WTC11 (cell line): ENCODE measurements around the gene NRDC. TPM values are rescaled to one million over a fixed set of nuclear protein-coding genes. Genes with fewer than 3 reads are reported as not detected.

Experiments
- ATAC-seq: fragments of 200-7000 bp; cut with Tn5 transposase; 2 replicates; pipeline ENCODE4 v1.10.0; 2021; ENCODE audit warnings: mild to moderate bottlenecking, moderate library complexity
- CTCF ChIA-PET: fragments of 300-600 bp; sonication (Branson Sonifier 250); formaldehyde crosslinking; loops from one replicate; lab custom pipeline; 2021; ENCODE audit warnings: antibody characterized with exemption; lab: Charles Lee
- POLR2A ChIA-PET: fragments of 350-600 bp; sonication (Branson Sonifier 250); formaldehyde crosslinking; loops from one replicate; lab custom pipeline; 2021; ENCODE audit warnings: antibody characterized with exemption; lab: Charles Lee
- DNase-seq: peaks from one replicate; pipeline ENCODE4 v3.0.0; 2021; ENCODE audit warnings: low spot score
- H3K27ac Mint-ChIP-seq: 2 replicates; pipeline ENCODE4 v1.8.0; 2021; ENCODE audit warnings: mixed read lengths
- H3K27me3 Mint-ChIP-seq: 2 replicates; pipeline ENCODE4 v1.8.0; 2021; ENCODE audit warnings: low read depth, mild to moderate bottlenecking, moderate library complexity, mixed read lengths
- H3K36me3 Mint-ChIP-seq: 2 replicates; pipeline ENCODE4 v1.8.0; 2021; ENCODE audit warnings: mixed read lengths
- H3K4me1 Mint-ChIP-seq: 2 replicates; pipeline ENCODE4 v1.8.0; 2022; ENCODE audit warnings: mixed read lengths
- H3K4me3 Mint-ChIP-seq: 2 replicates; pipeline ENCODE4 v1.8.0; 2021; ENCODE audit warnings: mild to moderate bottlenecking, moderate library complexity, mixed read lengths
- H3K9me3 Mint-ChIP-seq: 2 replicates; pipeline ENCODE4 v1.8.0; 2021; ENCODE audit warnings: mixed read lengths
- ATF6 ChIP-seq: sonication (generic); formaldehyde crosslinking; IDR thresholded peaks from 2 replicates; pipeline ENCODE4 v1.8.1; 2023; ENCODE audit warnings: mild to moderate bottlenecking, missing genetic modification reagents
- CREM ChIP-seq: sonication (generic); formaldehyde crosslinking; IDR thresholded peaks from 2 replicates; pipeline ENCODE4 v1.8.1; 2022; ENCODE audit warnings: mild to moderate bottlenecking, missing genetic modification reagents, moderate library complexity
- E2F1 ChIP-seq: sonication (generic); formaldehyde crosslinking; IDR thresholded peaks from 2 replicates; pipeline ENCODE4 v1.8.0; 2022; ENCODE audit warnings: mild to moderate bottlenecking, missing genetic modification reagents
- ELF4 ChIP-seq: sonication (generic); formaldehyde crosslinking; IDR thresholded peaks from 2 replicates; pipeline ENCODE4 v1.8.1; 2022; ENCODE audit warnings: low read depth, mild to moderate bottlenecking, moderate library complexity, missing genetic modification reagents
- ETV6 ChIP-seq: sonication (generic); formaldehyde crosslinking; IDR thresholded peaks from 2 replicates; pipeline ENCODE4 v1.8.1; 2022; ENCODE audit warnings: mild to moderate bottlenecking, missing genetic modification reagents
- GRHL2 ChIP-seq: fragments of 250-450 bp; sonication (Bioruptor Pico); IDR thresholded peaks from 2 replicates; pipeline ENCODE4 v1.8.0; 2022; ENCODE audit warnings: mild to moderate bottlenecking, moderate library complexity; ENCODE audit not compliant: insufficient replicate concordance, severe bottlenecking
- MXD4 ChIP-seq: fragments of 250-450 bp; sonication (Bioruptor Pico); IDR thresholded peaks from 2 replicates; pipeline ENCODE4 v1.8.0; 2021; ENCODE audit warnings: mild to moderate bottlenecking, moderate library complexity, borderline replicate concordance
- MYBL2 ChIP-seq: sonication (generic); formaldehyde crosslinking; IDR thresholded peaks from 2 replicates; pipeline ENCODE4 v1.8.1; 2023; ENCODE audit warnings: mild to moderate bottlenecking, moderate library complexity, missing genetic modification reagents
- NFE2L1 ChIP-seq: sonication (generic); formaldehyde crosslinking; IDR thresholded peaks from 2 replicates; pipeline ENCODE4 v1.8.1; 2023; ENCODE audit warnings: missing genetic modification reagents
- NR3C1 ChIP-seq: sonication (generic); formaldehyde crosslinking; conservative IDR thresholded peaks from 2 replicates; pipeline ENCODE4 v1.8.1; 2023; ENCODE audit warnings: low read depth, mild to moderate bottlenecking, missing genetic modification reagents
- PREB ChIP-seq: sonication (generic); formaldehyde crosslinking; IDR thresholded peaks from 2 replicates; pipeline ENCODE4 v1.8.1; 2022; ENCODE audit warnings: mild to moderate bottlenecking, missing genetic modification reagents, moderate library complexity, borderline replicate concordance
- PRRX2 ChIP-seq: fragments of 250-450 bp; sonication (Bioruptor Pico); IDR thresholded peaks from 2 replicates; pipeline ENCODE4 v1.8.0; 2021; ENCODE audit warnings: mild to moderate bottlenecking
- SOX15 ChIP-seq: fragments of 250-450 bp; sonication (Bioruptor Pico); IDR thresholded peaks from 2 replicates; pipeline ENCODE4 v1.9.0; 2021; ENCODE audit warnings: mild to moderate bottlenecking
- SP1 ChIP-seq: sonication (generic); formaldehyde crosslinking; conservative IDR thresholded peaks from 2 replicates; pipeline ENCODE4 v1.8.1; 2022; ENCODE audit warnings: missing genetic modification reagents
- TCF7 ChIP-seq: sonication (generic); formaldehyde crosslinking; IDR thresholded peaks from 2 replicates; pipeline ENCODE4 v1.8.0; 2022; ENCODE audit warnings: mild to moderate bottlenecking, low read depth, missing genetic modification reagents, moderate library complexity
- TP53 ChIP-seq: sonication (generic); formaldehyde crosslinking; IDR thresholded peaks from 2 replicates; pipeline ENCODE4 v1.8.1; 2023; ENCODE audit warnings: mild to moderate bottlenecking, missing genetic modification reagents
- ZNF416 ChIP-seq: fragments of 250-450 bp; sonication (Bioruptor Pico); IDR thresholded peaks from 2 replicates; pipeline ENCODE4 v1.9.0; 2021; ENCODE audit warnings: mild to moderate bottlenecking, inconsistent platforms
- ZNF423 ChIP-seq: fragments of 250-450 bp; sonication (Bioruptor Pico); IDR thresholded peaks from 2 replicates; pipeline ENCODE4 v2.1.2; 2022; ENCODE audit warnings: mild to moderate bottlenecking, moderate library complexity
- total RNA-seq: library from RNA; stranded (reverse); gene quantifications from 3 replicates; pipeline ENCODE4 v1.2.3, GENCODE V29; 2021
- TF ChIP-seq, protein P1 (sequence below): fragments of 250-450 bp; sonication (Bioruptor Pico); IDR thresholded peaks from 2 replicates; pipeline ENCODE4 v1.9.0; 2021; ENCODE audit warnings: mild to moderate bottlenecking
- TF ChIP-seq, protein P2 (sequence below): sonication (generic); formaldehyde crosslinking; IDR thresholded peaks from 2 replicates; pipeline ENCODE4 v1.8.1; 2022; ENCODE audit warnings: low read depth, missing genetic modification reagents, borderline replicate concordance
- TF ChIP-seq, protein P3 (sequence below): fragments of 250-450 bp; sonication (Bioruptor Pico); IDR thresholded peaks from 2 replicates; pipeline ENCODE4 v1.9.0; 2021; ENCODE audit warnings: mild to moderate bottlenecking, borderline replicate concordance
- TF ChIP-seq, protein P4 (sequence below): sonication (generic); formaldehyde crosslinking; IDR thresholded peaks from 2 replicates; pipeline ENCODE4 v1.8.1; 2023; ENCODE audit warnings: mild to moderate bottlenecking, missing genetic modification reagents, moderate library complexity

The NRDC gene
- total RNA-seq, 1 experiment from 2014 or later, result 201 TPM

- peaks cover 64% of the 10 kb centered on the region for H3K36me3 Mint-ChIP-seq
- ATAC-seq (no peak), DNase-seq (no peak)
- H3K27me3 Mint-ChIP-seq, result no peaks in the 10 kb centered on the region
- H3K27ac Mint-ChIP-seq, result no peak overlapping the region
- H3K4me1 Mint-ChIP-seq, result no peaks in the 10 kb centered on the region
- no peaks in the 10 kb centered on the region for H3K9me3 Mint-ChIP-seq
- no peak overlapping the region for H3K4me3 Mint-ChIP-seq
- TF ChIP-seq ZNF423 (CRISPR knock-in tag) (no peak), MXD4 (no peak), E2F1 (CRISPR knock-in tag) (no peak), MYBL2 (CRISPR knock-in tag) (no peak)
- TF ChIP-seq, protein P1, sequence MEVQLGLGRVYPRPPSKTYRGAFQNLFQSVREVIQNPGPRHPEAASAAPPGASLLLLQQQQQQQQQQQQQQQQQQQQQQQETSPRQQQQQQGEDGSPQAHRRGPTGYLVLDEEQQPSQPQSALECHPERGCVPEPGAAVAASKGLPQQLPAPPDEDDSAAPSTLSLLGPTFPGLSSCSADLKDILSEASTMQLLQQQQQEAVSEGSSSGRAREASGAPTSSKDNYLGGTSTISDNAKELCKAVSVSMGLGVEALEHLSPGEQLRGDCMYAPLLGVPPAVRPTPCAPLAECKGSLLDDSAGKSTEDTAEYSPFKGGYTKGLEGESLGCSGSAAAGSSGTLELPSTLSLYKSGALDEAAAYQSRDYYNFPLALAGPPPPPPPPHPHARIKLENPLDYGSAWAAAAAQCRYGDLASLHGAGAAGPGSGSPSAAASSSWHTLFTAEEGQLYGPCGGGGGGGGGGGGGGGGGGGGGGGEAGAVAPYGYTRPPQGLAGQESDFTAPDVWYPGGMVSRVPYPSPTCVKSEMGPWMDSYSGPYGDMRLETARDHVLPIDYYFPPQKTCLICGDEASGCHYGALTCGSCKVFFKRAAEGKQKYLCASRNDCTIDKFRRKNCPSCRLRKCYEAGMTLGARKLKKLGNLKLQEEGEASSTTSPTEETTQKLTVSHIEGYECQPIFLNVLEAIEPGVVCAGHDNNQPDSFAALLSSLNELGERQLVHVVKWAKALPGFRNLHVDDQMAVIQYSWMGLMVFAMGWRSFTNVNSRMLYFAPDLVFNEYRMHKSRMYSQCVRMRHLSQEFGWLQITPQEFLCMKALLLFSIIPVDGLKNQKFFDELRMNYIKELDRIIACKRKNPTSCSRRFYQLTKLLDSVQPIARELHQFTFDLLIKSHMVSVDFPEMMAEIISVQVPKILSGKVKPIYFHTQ (CRISPR knock-in tag), result no peak
- ChIA-PET CTCF (no interaction called here), POLR2A (no interaction called here)
Measured at GRCh38 chr1:51794868-51795267, 83.7 kb downstream of the NRDC start.

DNA sequence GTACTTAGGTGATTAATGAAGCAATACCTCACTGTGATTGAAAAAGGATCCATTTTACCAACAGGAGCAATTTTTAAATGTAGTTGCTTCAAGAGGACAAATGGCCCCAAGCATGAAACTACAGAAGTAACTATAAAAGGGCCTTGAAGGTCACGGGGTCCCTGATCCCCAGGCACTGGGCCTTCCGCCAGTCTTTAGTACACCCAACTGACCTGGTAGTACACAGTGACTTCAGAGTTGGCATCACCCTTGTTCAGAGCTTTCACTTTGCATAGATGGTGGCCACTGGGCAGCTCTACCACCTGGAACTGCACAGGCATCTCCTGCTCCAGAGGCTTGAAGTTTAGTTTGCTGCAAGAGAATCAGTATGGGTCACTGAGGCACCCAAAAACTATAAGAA, 84.3 kb downstream of the NRDC start:
- H3K36me3 Mint-ChIP-seq, result peaks cover 70% of the 10 kb centered on the region
- no peak overlapping the region for H3K4me3 Mint-ChIP-seq
- H3K9me3 Mint-ChIP-seq, result no peaks in the 10 kb centered on the region
- ChIA-PET POLR2A (no interaction called here), CTCF (no interaction called here)
- DNase-seq (no peak), ATAC-seq (no peak)
- no peaks in the 10 kb centered on the region for H3K4me1 Mint-ChIP-seq
- no peak overlapping the region for H3K27ac Mint-ChIP-seq
- no peaks in the 10 kb centered on the region for H3K27me3 Mint-ChIP-seq
- no peak for TF ChIP-seq SP1 (CRISPR knock-in tag)
- no peak for TF ChIP-seq GRHL2 (CRISPR knock-in tag)
- TF ChIP-seq, protein P2, sequence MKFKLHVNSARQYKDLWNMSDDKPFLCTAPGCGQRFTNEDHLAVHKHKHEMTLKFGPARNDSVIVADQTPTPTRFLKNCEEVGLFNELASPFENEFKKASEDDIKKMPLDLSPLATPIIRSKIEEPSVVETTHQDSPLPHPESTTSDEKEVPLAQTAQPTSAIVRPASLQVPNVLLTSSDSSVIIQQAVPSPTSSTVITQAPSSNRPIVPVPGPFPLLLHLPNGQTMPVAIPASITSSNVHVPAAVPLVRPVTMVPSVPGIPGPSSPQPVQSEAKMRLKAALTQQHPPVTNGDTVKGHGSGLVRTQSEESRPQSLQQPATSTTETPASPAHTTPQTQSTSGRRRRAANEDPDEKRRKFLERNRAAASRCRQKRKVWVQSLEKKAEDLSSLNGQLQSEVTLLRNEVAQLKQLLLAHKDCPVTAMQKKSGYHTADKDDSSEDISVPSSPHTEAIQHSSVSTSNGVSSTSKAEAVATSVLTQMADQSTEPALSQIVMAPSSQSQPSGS, result no peak
- no peak for TF ChIP-seq ELF4 (CRISPR knock-in tag)
- no peak for TF ChIP-seq MYBL2 (CRISPR knock-in tag)
- TF ChIP-seq PRRX2 (CRISPR knock-in tag), result no peak
- TF ChIP-seq ZNF416 (CRISPR knock-in tag), result no peak
- no peak for TF ChIP-seq NR3C1 (CRISPR knock-in tag)
- no peak for TF ChIP-seq CREM (CRISPR knock-in tag)
- TF ChIP-seq NFE2L1 (CRISPR knock-in tag), result no peak
- no peak for TF ChIP-seq ETV6 (CRISPR knock-in tag)
- TF ChIP-seq PREB, result no peak
- TF ChIP-seq, protein P3, sequence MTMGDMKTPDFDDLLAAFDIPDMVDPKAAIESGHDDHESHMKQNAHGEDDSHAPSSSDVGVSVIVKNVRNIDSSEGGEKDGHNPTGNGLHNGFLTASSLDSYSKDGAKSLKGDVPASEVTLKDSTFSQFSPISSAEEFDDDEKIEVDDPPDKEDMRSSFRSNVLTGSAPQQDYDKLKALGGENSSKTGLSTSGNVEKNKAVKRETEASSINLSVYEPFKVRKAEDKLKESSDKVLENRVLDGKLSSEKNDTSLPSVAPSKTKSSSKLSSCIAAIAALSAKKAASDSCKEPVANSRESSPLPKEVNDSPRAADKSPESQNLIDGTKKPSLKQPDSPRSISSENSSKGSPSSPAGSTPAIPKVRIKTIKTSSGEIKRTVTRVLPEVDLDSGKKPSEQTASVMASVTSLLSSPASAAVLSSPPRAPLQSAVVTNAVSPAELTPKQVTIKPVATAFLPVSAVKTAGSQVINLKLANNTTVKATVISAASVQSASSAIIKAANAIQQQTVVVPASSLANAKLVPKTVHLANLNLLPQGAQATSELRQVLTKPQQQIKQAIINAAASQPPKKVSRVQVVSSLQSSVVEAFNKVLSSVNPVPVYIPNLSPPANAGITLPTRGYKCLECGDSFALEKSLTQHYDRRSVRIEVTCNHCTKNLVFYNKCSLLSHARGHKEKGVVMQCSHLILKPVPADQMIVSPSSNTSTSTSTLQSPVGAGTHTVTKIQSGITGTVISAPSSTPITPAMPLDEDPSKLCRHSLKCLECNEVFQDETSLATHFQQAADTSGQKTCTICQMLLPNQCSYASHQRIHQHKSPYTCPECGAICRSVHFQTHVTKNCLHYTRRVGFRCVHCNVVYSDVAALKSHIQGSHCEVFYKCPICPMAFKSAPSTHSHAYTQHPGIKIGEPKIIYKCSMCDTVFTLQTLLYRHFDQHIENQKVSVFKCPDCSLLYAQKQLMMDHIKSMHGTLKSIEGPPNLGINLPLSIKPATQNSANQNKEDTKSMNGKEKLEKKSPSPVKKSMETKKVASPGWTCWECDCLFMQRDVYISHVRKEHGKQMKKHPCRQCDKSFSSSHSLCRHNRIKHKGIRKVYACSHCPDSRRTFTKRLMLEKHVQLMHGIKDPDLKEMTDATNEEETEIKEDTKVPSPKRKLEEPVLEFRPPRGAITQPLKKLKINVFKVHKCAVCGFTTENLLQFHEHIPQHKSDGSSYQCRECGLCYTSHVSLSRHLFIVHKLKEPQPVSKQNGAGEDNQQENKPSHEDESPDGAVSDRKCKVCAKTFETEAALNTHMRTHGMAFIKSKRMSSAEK (CRISPR knock-in tag), result no peak
- TF ChIP-seq TCF7 (CRISPR knock-in tag), result no peak
- no peak for TF ChIP-seq SOX15 (CRISPR knock-in tag)
- no peak for TF ChIP-seq ATF6
- TF ChIP-seq, protein P4, sequence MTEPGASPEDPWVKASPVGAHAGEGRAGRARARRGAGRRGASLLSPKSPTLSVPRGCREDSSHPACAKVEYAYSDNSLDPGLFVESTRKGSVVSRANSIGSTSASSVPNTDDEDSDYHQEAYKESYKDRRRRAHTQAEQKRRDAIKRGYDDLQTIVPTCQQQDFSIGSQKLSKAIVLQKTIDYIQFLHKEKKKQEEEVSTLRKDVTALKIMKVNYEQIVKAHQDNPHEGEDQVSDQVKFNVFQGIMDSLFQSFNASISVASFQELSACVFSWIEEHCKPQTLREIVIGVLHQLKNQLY (CRISPR knock-in tag), result no peak
- no peak for TF ChIP-seq TP53 (CRISPR knock-in tag)
